H1 (cell line): ENCODE measurements around the gene PMP22. TPM values are rescaled to one million over a fixed set of nuclear protein-coding genes. Genes with fewer than 3 reads are reported as not detected.

Source experiments
- ASH2L ChIP-seq: fragments of 200-600, 300-600 bp; sonication (generic); IDR thresholded peaks from one replicate; pipeline ENCODE4 v1.7.1; 2017; ENCODE audit warnings: low read length
- CBX8 ChIP-seq: fragments of 300-800, 300-1000 bp; sonication (generic); IDR thresholded peaks from 2 replicates; pipeline ENCODE4 v1.7.1; 2016; ENCODE audit warnings: low read depth, low read length, borderline replicate concordance
- CHD7 ChIP-seq: fragments of 300-600 bp; sonication (generic); IDR thresholded peaks from 2 replicates; pipeline ENCODE4 v1.7.1; 2012; ENCODE audit warnings: low read length, moderate library complexity, mild to moderate bottlenecking, inconsistent platforms; ENCODE audit not compliant: insufficient replicate concordance
- EGR1 ChIP-seq: IDR thresholded peaks from 2 replicates; pipeline ENCODE4 v1.6.1; 2011; ENCODE audit warnings: low read depth, low read length, borderline replicate concordance
- KDM1A ChIP-seq: fragments of 200-600, 300-600 bp; sonication (generic); IDR thresholded peaks from 2 replicates; pipeline ENCODE4 v1.7.1; 2016; ENCODE audit warnings: mild to moderate bottlenecking, low read length, borderline replicate concordance
- NANOG ChIP-seq: IDR thresholded peaks from 2 replicates; pipeline ENCODE4 v1.6.1; 2011; ENCODE audit warnings: low read length, low read depth, mild to moderate bottlenecking, inconsistent platforms; ENCODE audit not compliant: insufficient read depth, poor library complexity, severe bottlenecking
- RFX5 ChIP-seq: IDR thresholded peaks from 2 replicates; pipeline ENCODE4 v1.6.1; 2011; ENCODE audit warnings: low read depth, low read length, improper control_type of control experiment, borderline replicate concordance
- SIN3A ChIP-seq, 2 experiments: IDR thresholded peaks in 1 of 2; conservative IDR thresholded peaks in 1 of 2; 2 replicates each; pipeline ENCODE4 v1.6.1; 2011 to 2012; ENCODE audit warnings: low read length in 2 of 2, improper control_type of control experiment in 1 of 2, low read depth in 1 of 2, mild to moderate bottlenecking in 1 of 2
- SIRT6 ChIP-seq: IDR thresholded peaks from one replicate; pipeline ENCODE4 v1.7.1; 2012; ENCODE audit warnings: low read length, inconsistent platforms
- SP1 ChIP-seq: IDR thresholded peaks from 2 replicates; pipeline ENCODE4 v1.6.1; 2011; ENCODE audit warnings: low read depth, low read length
- TBP ChIP-seq: IDR thresholded peaks from 2 replicates; pipeline ENCODE4 v1.6.1; 2011; ENCODE audit warnings: low read depth, low read length, improper control_type of control experiment
- TCF12 ChIP-seq: IDR thresholded peaks from 2 replicates; pipeline ENCODE4 v1.6.1; 2011; ENCODE audit warnings: low read depth, mild to moderate bottlenecking, low read length
- TEAD4 ChIP-seq: IDR thresholded peaks from 2 replicates; pipeline ENCODE4 v1.6.1; 2012; ENCODE audit warnings: low read depth, low read length, inconsistent platforms, mixed read lengths
- polyA plus RNA-seq, 7 experiments: library from polyadenylated mRNA; depleted of rRNA in 3 of 7; stranded (reverse) in 5 of 7; unstranded in 2 of 7; fragments of >200 nt in 5 of 7; fragments of 200-250 nt in 2 of 7; gene quantifications; 1 replicate in 5 of 7; 2 replicates in 1 of 7; 4 replicates in 1 of 7; pipeline versions ENCODE4 v1.2.1 to v1.2.3, GENCODE V29; 2011 to 2013; ENCODE audit warnings: missing spikeins in 2 of 7, mixed read lengths in 2 of 7
- total RNA-seq: library from RNA; stranded (reverse); fragmentation: NEBNext Ultra II Directional; extraction: Animal tissue kit (Norgen Biotek cat#: 25700); gene quantifications from 2 replicates; pipeline ENCODE4 v1.2.1, GENCODE V29; 2021

The PMP22 gene
- total and polyA plus RNA-seq, 2 of the 8 experiments (the other 6 are each of a cell fraction or from before 2014, with no cell fraction given) = 0.84 to 4.9 TPM

DNA sequence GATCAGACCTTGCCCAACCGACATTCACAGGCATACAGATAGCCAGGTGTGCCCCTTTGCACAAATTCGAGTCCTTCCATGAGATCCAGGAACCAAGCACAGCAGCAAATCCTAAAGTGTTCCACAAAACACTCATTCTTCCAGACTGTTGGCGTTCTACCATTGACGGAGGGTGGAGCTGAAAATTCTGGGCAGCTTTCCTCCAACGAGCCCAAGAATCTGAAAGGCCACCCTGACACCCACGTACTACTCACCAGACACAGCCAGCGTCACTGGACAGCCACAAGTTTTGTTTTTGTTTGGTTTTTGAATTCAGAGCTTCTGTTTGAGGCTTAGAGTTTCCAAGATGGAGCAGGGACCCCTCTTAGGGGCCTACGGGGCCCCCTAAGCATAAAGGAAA, 83.8 kb downstream of the PMP22 start (continued):
- TF ChIP-seq CHD7 (no peak), TBP (no peak), EGR1 (no peak), CBX8 (no peak), TEAD4 (no peak), RFX5 (no peak), TCF12 (no peak), ASH2L (no peak), KDM1A (no peak), SIRT6 (no peak), SIN3A (conservative IDR thresholded peaks at IDR 0.05 in 1 of 2, IDR thresholded peaks at IDR 0.05 in 1 of 2; ENCODE audit: low read depth in 1 of 2, low read length in 2 of 2) (no peak), NANOG (no peak), SP1 (no peak)
